Skeletal muscle tissue (tissue), 1 donor: ENCODE measurements around the gene NME8. TPM values are rescaled to one million over a fixed set of nuclear protein-coding genes. Genes with fewer than 3 reads are reported as not detected.

Source experiments
- total RNA-seq: library from RNA; depleted of rRNA; stranded (reverse); fragments of >200 nt; gene quantifications from one replicate; pipeline ENCODE4 v1.2.3, GENCODE V29; 2014

The NME8 gene
- total RNA-seq, 1 donor from 2014 or later, result not detected

Other genes with a start within 250 kb of the NME8 start
- gene GPR141, start 164.8 kb upstream of the NME8 start, total RNA-seq, result 1.0 TPM
- gene SFRP4, start 68.2 kb downstream of the NME8 start, total RNA-seq, result 28.7 TPM
- gene EPDR1, start 72.0 kb downstream of the NME8 start, total RNA-seq, result 63.2 TPM